IMR-90 (cell line): ENCODE data around the gene MMP12. TPM values are rescaled to one million over a fixed set of nuclear protein-coding genes. Genes with fewer than 3 reads are reported as not detected.

Source experiments
- ATAC-seq: fragments of 200-7000 bp; cut with Tn5 transposase; 2 replicates; pipeline ENCODE4 v1.9.1; 2020; ENCODE audit warnings: low read depth, mild to moderate bottlenecking, moderate library complexity
- BruUV-seq: library from RNA; stranded (reverse); fragments of 400-500 nt; replicated peaks from 2 replicates; lab custom pipeline; 2021; lab: Mats Ljungman, UMichigan
- CTCF ChIA-PET: fragments of 300-600 bp; formaldehyde crosslinking; extraction: SDS; loops from one replicate; lab custom pipeline; 2021; ENCODE audit warnings: antibody characterized with exemption; lab: Yijun Ruan, JAX
- POLR2A ChIA-PET: fragments of 300-600 bp; sonication (Branson Sonifier 250); formaldehyde crosslinking; loops from one replicate; lab custom pipeline; 2022; ENCODE audit warnings: antibody characterized with exemption; ENCODE audit not compliant: unreplicated experiment; lab: Charles Lee
- DNase-seq: peaks from one replicate; pipeline ENCODE4 v3.0.0; 2013
- H2AFZ ChIP-seq: replicated peaks from 2 replicates; pipeline ENCODE3; 2013; ENCODE audit warnings: low read length, mild to moderate bottlenecking; ENCODE audit not compliant: poor library complexity
- H2AK5ac ChIP-seq: 2 replicates; pipeline ENCODE4 v1.6.1; 2013; ENCODE audit warnings: low read depth, low read length, inconsistent platforms
- H2AK9ac ChIP-seq: replicated peaks from 2 replicates; pipeline ENCODE3; 2013; ENCODE audit warnings: mild to moderate bottlenecking, low read depth, low read length, moderate library complexity; ENCODE audit not compliant: poor library complexity
- H2BK120ac ChIP-seq: 2 replicates; pipeline ENCODE4 v1.6.1; 2013; ENCODE audit warnings: low read depth, low read length, inconsistent platforms
- H2BK15ac ChIP-seq: 3 replicates; pipeline ENCODE4 v1.6.1; 2013; ENCODE audit warnings: low read depth, low read length, inconsistent platforms
- H2BK20ac ChIP-seq: 2 replicates; pipeline ENCODE4 v1.6.1; 2013; ENCODE audit warnings: low read depth, mild to moderate bottlenecking, inconsistent platforms, low read length, moderate library complexity
- H2BK5ac ChIP-seq: 2 replicates; pipeline ENCODE4 v1.6.1; 2013; ENCODE audit warnings: mild to moderate bottlenecking, low read depth, low read length, inconsistent platforms; ENCODE audit not compliant: poor library complexity, severe bottlenecking
- H3K14ac ChIP-seq: replicated peaks from 2 replicates; pipeline ENCODE4 v1.6.1; 2013; ENCODE audit warnings: low read depth, low read length, inconsistent platforms
- H3K18ac ChIP-seq: 2 replicates; pipeline ENCODE4 v1.6.1; 2013; ENCODE audit warnings: low read depth, low read length, control low read depth
- H3K23ac ChIP-seq: 2 replicates; pipeline ENCODE4 v1.6.1; 2013; ENCODE audit warnings: low read depth, low read length, inconsistent platforms
- H3K27ac ChIP-seq: 2 replicates; pipeline ENCODE4 v1.5.1; 2013; ENCODE audit warnings: mild to moderate bottlenecking, control low read depth, low read length; ENCODE audit not compliant: insufficient read depth
- H3K27me3 ChIP-seq: 2 replicates; pipeline ENCODE4 v1.6.1; 2013; ENCODE audit warnings: low read length; ENCODE audit not compliant: control insufficient read depth, insufficient read depth
- H3K36me3 ChIP-seq: 2 replicates; pipeline ENCODE4 v1.6.1; 2013; ENCODE audit warnings: low read length, mixed read lengths; ENCODE audit not compliant: control insufficient read depth, insufficient read depth
- H3K4ac ChIP-seq: 2 replicates; pipeline ENCODE4 v1.6.1; 2013; ENCODE audit warnings: low read depth, low read length, inconsistent platforms
- H3K4me1 ChIP-seq: 2 replicates; pipeline ENCODE4 v1.6.1; 2013; ENCODE audit warnings: low read length, mixed read lengths; ENCODE audit not compliant: control insufficient read depth, insufficient read depth
- H3K4me2 ChIP-seq: 2 replicates; pipeline ENCODE4 v1.6.1; 2013; ENCODE audit warnings: low read depth, mild to moderate bottlenecking, control low read depth, low read length, moderate library complexity
- H3K4me3 ChIP-seq: 2 replicates; pipeline ENCODE4 v1.5.1; 2013; ENCODE audit warnings: low read depth, mild to moderate bottlenecking, control low read depth, low read length, moderate library complexity; ENCODE audit not compliant: insufficient read depth
- H3K56ac ChIP-seq: 2 replicates; pipeline ENCODE4 v1.6.1; 2013; ENCODE audit warnings: low read length, inconsistent platforms; ENCODE audit not compliant: insufficient read depth; ENCODE audit errors: extremely low read depth
- H3K79me1 ChIP-seq, 2 experiments: 2 replicates each; pipeline ENCODE4 v1.6.1; 2013; ENCODE audit warnings: low read length in 2 of 2, inconsistent platforms in 1 of 2, low read depth in 1 of 2
- H3K9ac ChIP-seq: 2 replicates; pipeline ENCODE4 v1.6.1; 2013; ENCODE audit warnings: low read depth, low read length, control low read depth
- H3K9me1 ChIP-seq: 2 replicates; pipeline ENCODE4 v1.6.1; 2013; ENCODE audit warnings: low read length, inconsistent platforms; ENCODE audit not compliant: insufficient read depth
- H3K9me3 ChIP-seq: 2 replicates; pipeline ENCODE4 v1.6.1; 2013; ENCODE audit warnings: low read length; ENCODE audit not compliant: control insufficient read depth, insufficient read depth
- H4K20me1 ChIP-seq: 2 replicates; pipeline ENCODE4 v1.6.1; 2013; ENCODE audit warnings: low read length, inconsistent platforms; ENCODE audit not compliant: insufficient read depth
- H4K5ac ChIP-seq: 2 replicates; pipeline ENCODE4 v1.6.1; 2013; ENCODE audit warnings: mild to moderate bottlenecking, low read depth, low read length, control low read depth
- H4K8ac ChIP-seq, 2 experiments: 2 replicates each; pipeline ENCODE4 v1.6.1; 2013; ENCODE audit warnings: low read depth in 2 of 2, low read length in 2 of 2, control low read depth in 1 of 2, inconsistent platforms in 1 of 2
- H4K91ac ChIP-seq: 2 replicates; pipeline ENCODE4 v1.6.1; 2013; ENCODE audit warnings: low read depth, low read length, inconsistent platforms; ENCODE audit not compliant: insufficient read depth
- BHLHE40 ChIP-seq: fragments of 150-350 bp; IDR thresholded peaks from 2 replicates; pipeline ENCODE4 v1.6.1; 2016; ENCODE audit warnings: mild to moderate bottlenecking, low read depth, low read length
- CEBPB ChIP-seq: IDR thresholded peaks from 2 replicates; pipeline ENCODE4 v1.6.1; 2012; ENCODE audit warnings: low read depth, low read length, improper control_type of control experiment
- CTCF ChIP-seq: conservative IDR thresholded peaks from 2 replicates; pipeline ENCODE4 v1.5.1; 2012; ENCODE audit warnings: mild to moderate bottlenecking, low read depth, low read length, improper control_type of control experiment
- FOS ChIP-seq: fragments of 150-350 bp; IDR thresholded peaks from 2 replicates; pipeline ENCODE4 v1.6.1; 2016; ENCODE audit warnings: low read depth, low read length
- MAFK ChIP-seq: IDR thresholded peaks from 2 replicates; pipeline ENCODE4 v1.6.1; 2012; ENCODE audit warnings: low read depth, low read length, improper control_type of control experiment
- NFE2L2 ChIP-seq: fragments of 150-350 bp; IDR thresholded peaks from 2 replicates; pipeline ENCODE4 v1.6.1; 2016; ENCODE audit warnings: low read depth, mild to moderate bottlenecking, low read length
- RAD21 ChIP-seq: IDR thresholded peaks from 2 replicates; pipeline ENCODE4 v1.6.1; 2012; ENCODE audit warnings: low read length, improper control_type of control experiment
- RFX5 ChIP-seq: IDR thresholded peaks from 2 replicates; pipeline ENCODE4 v1.8.0; 2012; ENCODE audit warnings: low read depth, mild to moderate bottlenecking, low read length, moderate library complexity
- USF2 ChIP-seq: fragments of 150-350 bp; IDR thresholded peaks from 2 replicates; pipeline ENCODE4 v1.6.1; 2017; ENCODE audit warnings: mild to moderate bottlenecking, antibody characterized with exemption, low read length, low read depth
- WGBS, 2 experiments: methylation state at CpG; one replicate each; pipeline versions ENCODE4 v1.1.5 to v1.1.7; 2013; ENCODE audit warnings: missing lambda C conversion rate in 2 of 2; ENCODE audit not compliant: insufficient read length in 1 of 2; ENCODE audit errors: extremely low coverage in 2 of 2; 5-methylcytosine and 5-hydroxymethylcytosine counted together
- dilution Hi-C: fragments of 300-500 bp; cut with HindIII; formaldehyde crosslinking; loops from one replicate; pipeline ENCODE4 v1.14.3; 2018; ENCODE audit warnings: low sequenced_read_pairs; ENCODE audit not compliant: unreplicated experiment
- in situ Hi-C: fragments of 300-500 bp; cut with MboI; formaldehyde crosslinking; loops from 3 replicates; pipeline ENCODE4 v1.14.3; 2019; ENCODE audit warnings: low sequenced_read_pairs, inconsistent platforms, mixed read lengths
- intact Hi-C: fragments of 100-400 bp; cut with micrococcal nuclease; formaldehyde crosslinking; loops from 2 replicates; pipeline ENCODE4 v1.10.0; 2022
- polyA plus RNA-seq, 3 experiments: library from polyadenylated mRNA; depleted of rRNA; stranded (reverse); fragments of >200 nt; gene quantifications; 2 replicates each; pipeline ENCODE4 v1.2.3, GENCODE V29; 2012; ENCODE audit warnings: low replicate concordance in 1 of 3
- total RNA-seq: library from RNA; depleted of rRNA; stranded (reverse); fragments of >200 nt; gene quantifications from 2 replicates; pipeline ENCODE4 v1.2.3, GENCODE V29; 2012
- TF ChIP-seq, protein P1 (sequence below): fragments of 150-350 bp; IDR thresholded peaks from 2 replicates; pipeline ENCODE4 v1.6.1; 2016; ENCODE audit warnings: low read depth, mild to moderate bottlenecking, low read length, moderate library complexity, borderline replicate concordance

MMP12 gene
- total and polyA plus RNA-seq, 2 of the 4 experiments (the other 2 are of a cell fraction): not detected

GRCh38 chr11:102850973-102851745 is 23.6 kb downstream of the MMP12 start:
- dilution Hi-C loops (no loop called here), in situ Hi-C loops (no loop called here), intact Hi-C loops (no loop called here)
- no peaks in the 10 kb centered on the region for H3K79me1 ChIP-seq
- no peaks in the 10 kb centered on the region; the same call in 1 of the 2 replicates for H3K27me3 ChIP-seq
- H3K18ac ChIP-seq: no peak overlapping the region
- TF ChIP-seq RAD21: no peak
- TF ChIP-seq, protein P1, sequence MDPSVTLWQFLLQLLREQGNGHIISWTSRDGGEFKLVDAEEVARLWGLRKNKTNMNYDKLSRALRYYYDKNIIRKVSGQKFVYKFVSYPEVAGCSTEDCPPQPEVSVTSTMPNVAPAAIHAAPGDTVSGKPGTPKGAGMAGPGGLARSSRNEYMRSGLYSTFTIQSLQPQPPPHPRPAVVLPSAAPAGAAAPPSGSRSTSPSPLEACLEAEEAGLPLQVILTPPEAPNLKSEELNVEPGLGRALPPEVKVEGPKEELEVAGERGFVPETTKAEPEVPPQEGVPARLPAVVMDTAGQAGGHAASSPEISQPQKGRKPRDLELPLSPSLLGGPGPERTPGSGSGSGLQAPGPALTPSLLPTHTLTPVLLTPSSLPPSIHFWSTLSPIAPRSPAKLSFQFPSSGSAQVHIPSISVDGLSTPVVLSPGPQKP: no peak
- peak; percentile 63 for TF ChIP-seq CEBPB
- TF ChIP-seq FOS: peak; percentile 60
- no peak for TF ChIP-seq RFX5
- peak; percentile 70 for TF ChIP-seq MAFK
- peak; percentile 64; the same call in 1 of the 2 replicates for TF ChIP-seq NFE2L2
- TF ChIP-seq USF2: no peak
- TF ChIP-seq BHLHE40: peak; percentile 10; the same call in 1 of the 2 replicates
- TF ChIP-seq CTCF: no peak
- no peak overlapping the region for H3K23ac ChIP-seq
- H4K8ac ChIP-seq: no peak overlapping the region
- H2AK5ac ChIP-seq: no peak overlapping the region
- WGBS, 2 experiments: no CpG with 5 or more reads among the region's 7 CpGs
- no peak overlapping the region for H2BK15ac ChIP-seq
- CTCF ChIA-PET: no interaction called here
- H2AFZ ChIP-seq: no peak overlapping the region
- H2BK5ac ChIP-seq: no peak overlapping the region
- no peak overlapping the region for H3K4me3 ChIP-seq
- H3K9me3 ChIP-seq: no peaks in the 10 kb centered on the region
- no peak overlapping the region for H2BK20ac ChIP-seq
- H2BK120ac ChIP-seq: no peak overlapping the region
- H3K36me3 ChIP-seq: no peaks in the 10 kb centered on the region
- H4K5ac ChIP-seq: no peak overlapping the region
- H3K9me1 ChIP-seq: no peaks in the 10 kb centered on the region
- no peak overlapping the region for H3K4ac ChIP-seq
- H3K4me1 ChIP-seq: no peaks in the 10 kb centered on the region
- H4K91ac ChIP-seq: no peak overlapping the region
- ATAC-seq (peak; percentile 78), DNase-seq (peak; percentile 86)
- no peak overlapping the region for H3K56ac ChIP-seq
- H4K20me1 ChIP-seq: no peaks in the 10 kb centered on the region
- no TSS peak for BruUV-seq
- POLR2A ChIA-PET: no interaction called here
- H3K9ac ChIP-seq: no peak overlapping the region
- H3K14ac ChIP-seq: no peak overlapping the region
- H3K27ac ChIP-seq: no peak overlapping the region
- no peak overlapping the region for H2AK9ac ChIP-seq
- H3K4me2 ChIP-seq: peak overlapping the region; percentile 41; the same call in 1 of the 2 replicates
